ENCODE data around the gene FSCN2.

DNA sequence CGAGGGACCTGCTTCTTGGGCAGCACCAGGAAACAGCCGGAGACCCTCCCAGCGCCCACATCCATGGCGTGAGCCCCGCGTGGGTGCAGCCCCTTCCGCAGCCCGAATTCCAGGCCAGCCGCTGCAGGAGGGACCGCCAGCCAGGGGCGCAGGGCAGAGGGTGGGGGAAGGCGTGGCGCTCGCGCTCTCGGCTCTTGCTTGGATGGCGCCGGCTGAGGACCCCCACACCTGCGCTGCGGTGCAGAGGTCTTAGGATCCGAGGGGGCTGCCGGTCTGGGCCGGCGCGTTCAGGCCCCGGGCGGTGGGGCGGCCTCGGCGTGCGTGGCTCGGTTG, 44.3 kb upstream of the FSCN2 start:
- TF ChIP-seq, protein P1, sequence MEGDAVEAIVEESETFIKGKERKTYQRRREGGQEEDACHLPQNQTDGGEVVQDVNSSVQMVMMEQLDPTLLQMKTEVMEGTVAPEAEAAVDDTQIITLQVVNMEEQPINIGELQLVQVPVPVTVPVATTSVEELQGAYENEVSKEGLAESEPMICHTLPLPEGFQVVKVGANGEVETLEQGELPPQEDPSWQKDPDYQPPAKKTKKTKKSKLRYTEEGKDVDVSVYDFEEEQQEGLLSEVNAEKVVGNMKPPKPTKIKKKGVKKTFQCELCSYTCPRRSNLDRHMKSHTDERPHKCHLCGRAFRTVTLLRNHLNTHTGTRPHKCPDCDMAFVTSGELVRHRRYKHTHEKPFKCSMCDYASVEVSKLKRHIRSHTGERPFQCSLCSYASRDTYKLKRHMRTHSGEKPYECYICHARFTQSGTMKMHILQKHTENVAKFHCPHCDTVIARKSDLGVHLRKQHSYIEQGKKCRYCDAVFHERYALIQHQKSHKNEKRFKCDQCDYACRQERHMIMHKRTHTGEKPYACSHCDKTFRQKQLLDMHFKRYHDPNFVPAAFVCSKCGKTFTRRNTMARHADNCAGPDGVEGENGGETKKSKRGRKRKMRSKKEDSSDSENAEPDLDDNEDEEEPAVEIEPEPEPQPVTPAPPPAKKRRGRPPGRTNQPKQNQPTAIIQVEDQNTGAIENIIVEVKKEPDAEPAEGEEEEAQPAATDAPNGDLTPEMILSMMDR (IDR thresholded peaks at IDR 0.05) = no peak
- TF ChIP-seq POLR2A (IDR thresholded peaks at IDR 0.05) = no peak

All from Peyer's patch (tissue), 4 donors.